ENCODE results near the gene N4BP2.

DNA sequence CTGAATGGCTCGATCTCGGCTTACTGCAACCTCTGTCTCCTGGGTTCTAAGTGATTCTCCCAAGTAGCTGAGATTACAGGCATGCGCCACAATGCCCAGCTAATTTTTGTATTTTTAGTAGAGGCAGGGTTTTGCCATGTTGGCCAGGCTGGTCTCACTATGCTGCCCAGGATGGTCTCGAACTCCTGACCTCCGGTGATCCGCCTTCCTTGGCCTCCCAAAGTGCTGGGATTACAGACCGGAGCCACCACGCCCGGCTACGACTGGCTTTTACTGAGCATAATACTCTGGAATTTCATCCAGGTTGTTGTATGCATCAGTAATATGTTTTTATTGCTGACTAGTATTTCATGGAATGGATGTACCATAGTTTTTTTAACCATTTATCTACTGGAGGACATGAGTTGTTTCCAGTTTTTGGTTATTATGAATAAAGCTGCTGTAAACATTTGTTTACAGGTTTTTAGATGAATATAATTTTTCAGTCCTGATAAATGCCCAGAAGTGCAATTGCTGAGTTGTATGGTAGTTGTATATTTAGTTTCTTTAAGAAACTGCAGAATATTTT, 31.2 kb downstream of the N4BP2 start:
- TF ChIP-seq CTCF (IDR thresholded peaks at IDR 0.05) (no peak), POLR2A (IDR thresholded peaks at IDR 0.05) (no peak), EP300 (IDR thresholded peaks at IDR 0.05) (no peak), POLR2AphosphoS5 (IDR thresholded peaks at IDR 0.05) (no peak)

All from suprapubic skin (tissue), 4 donors.